ENCODE data around the gene RBM11.

RBM11 gene

DNA sequence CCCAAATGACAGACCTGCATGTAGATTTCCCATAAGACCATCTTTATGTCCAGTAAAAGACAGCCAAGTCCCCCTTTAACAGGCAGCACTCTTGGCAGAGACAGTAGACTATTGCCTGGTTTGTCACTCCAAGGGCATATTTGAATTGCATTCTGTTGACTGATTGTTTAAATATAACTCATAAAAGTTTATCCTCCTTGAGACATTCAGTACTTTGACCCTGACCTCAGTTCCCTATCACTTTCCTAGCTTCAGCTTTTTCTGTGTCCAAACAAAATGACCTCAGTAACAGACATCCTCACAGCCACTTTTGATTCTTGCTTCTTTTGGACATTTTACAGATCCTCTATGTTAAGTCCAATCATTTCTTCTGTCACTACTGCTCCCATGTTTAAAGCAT, 51.1 kb downstream of the RBM11 start:
- FAIRE-seq (no peak), DNase-seq (ENCODE audit: insufficient read length, low spot score) (no peak)
- TF ChIP-seq, protein P1, sequence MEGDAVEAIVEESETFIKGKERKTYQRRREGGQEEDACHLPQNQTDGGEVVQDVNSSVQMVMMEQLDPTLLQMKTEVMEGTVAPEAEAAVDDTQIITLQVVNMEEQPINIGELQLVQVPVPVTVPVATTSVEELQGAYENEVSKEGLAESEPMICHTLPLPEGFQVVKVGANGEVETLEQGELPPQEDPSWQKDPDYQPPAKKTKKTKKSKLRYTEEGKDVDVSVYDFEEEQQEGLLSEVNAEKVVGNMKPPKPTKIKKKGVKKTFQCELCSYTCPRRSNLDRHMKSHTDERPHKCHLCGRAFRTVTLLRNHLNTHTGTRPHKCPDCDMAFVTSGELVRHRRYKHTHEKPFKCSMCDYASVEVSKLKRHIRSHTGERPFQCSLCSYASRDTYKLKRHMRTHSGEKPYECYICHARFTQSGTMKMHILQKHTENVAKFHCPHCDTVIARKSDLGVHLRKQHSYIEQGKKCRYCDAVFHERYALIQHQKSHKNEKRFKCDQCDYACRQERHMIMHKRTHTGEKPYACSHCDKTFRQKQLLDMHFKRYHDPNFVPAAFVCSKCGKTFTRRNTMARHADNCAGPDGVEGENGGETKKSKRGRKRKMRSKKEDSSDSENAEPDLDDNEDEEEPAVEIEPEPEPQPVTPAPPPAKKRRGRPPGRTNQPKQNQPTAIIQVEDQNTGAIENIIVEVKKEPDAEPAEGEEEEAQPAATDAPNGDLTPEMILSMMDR (IDR thresholded peaks at IDR 0.05; ENCODE audit: insufficient read depth, missing control alignments), result no peak

DNA sequence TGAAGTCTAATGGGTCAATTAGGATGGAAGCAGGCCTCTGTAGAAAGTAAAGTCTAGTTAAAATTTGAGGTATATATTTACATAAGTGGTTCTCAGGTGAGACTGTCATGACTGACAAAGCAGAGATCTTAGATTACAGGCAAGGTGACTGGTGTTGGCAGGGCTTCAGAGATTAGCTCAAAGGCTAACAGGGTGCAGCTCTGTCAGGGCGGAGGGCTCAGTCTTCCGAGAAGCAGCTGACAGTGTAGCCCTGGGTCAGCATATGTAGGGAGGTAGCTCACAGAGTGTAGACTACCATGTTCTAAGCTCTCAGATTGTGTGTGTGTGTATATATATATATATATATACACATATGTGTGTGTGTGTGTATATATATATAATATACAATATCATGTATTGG, 54.7 kb downstream of the RBM11 start:
- TF ChIP-seq, protein P1 (IDR thresholded peaks at IDR 0.05; ENCODE audit: insufficient read depth, missing control alignments), result no peak
- no peak for FAIRE-seq
- no peak for DNase-seq (ENCODE audit: insufficient read length, low spot score)

DNA sequence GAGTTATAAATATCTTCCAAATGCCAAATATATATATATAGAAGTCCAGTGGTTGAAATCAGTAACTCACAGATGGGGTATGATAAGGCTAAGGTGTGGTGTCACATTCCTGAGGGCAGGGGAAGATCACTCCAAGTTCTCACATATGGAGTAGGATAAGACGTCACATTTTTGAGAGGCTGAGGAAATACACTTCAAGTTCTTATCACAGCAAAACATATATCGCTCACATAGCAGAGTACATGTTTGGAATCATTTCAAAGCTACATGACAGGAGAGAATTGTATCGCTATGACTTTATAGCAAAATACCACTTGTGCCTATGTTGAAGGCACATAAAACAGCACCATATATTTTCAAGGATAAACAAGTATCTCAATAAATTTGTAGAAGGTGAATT, 55.1 kb downstream of the RBM11 start:
- no peak for FAIRE-seq
- no peak for DNase-seq (ENCODE audit: insufficient read length, low spot score)
- TF ChIP-seq, protein P1 (IDR thresholded peaks at IDR 0.05; ENCODE audit: insufficient read depth, missing control alignments), result no peak

DNA sequence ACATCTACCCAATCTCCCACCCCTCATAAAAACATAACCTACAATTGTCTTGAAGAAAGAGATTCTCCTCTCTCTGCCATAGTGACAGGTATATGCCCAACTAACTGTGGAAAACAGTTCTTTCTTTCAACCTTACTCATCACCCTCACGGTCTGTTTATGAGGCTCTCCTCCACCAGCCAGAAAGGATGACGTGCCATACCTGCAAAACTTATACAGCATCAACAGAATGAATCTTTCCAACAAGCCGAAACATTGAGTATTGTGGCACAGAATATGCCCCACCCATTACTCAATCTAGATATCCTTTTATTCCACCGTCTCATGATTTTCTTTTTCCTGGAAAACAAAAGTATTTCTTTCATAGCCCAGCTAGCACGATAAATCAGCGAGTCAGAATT, 55.7 kb downstream of the RBM11 start:
- TF ChIP-seq, protein P1 (IDR thresholded peaks at IDR 0.05; ENCODE audit: insufficient read depth, missing control alignments), result no peak
- FAIRE-seq (no peak), DNase-seq (ENCODE audit: insufficient read length, low spot score) (no peak)

DNA sequence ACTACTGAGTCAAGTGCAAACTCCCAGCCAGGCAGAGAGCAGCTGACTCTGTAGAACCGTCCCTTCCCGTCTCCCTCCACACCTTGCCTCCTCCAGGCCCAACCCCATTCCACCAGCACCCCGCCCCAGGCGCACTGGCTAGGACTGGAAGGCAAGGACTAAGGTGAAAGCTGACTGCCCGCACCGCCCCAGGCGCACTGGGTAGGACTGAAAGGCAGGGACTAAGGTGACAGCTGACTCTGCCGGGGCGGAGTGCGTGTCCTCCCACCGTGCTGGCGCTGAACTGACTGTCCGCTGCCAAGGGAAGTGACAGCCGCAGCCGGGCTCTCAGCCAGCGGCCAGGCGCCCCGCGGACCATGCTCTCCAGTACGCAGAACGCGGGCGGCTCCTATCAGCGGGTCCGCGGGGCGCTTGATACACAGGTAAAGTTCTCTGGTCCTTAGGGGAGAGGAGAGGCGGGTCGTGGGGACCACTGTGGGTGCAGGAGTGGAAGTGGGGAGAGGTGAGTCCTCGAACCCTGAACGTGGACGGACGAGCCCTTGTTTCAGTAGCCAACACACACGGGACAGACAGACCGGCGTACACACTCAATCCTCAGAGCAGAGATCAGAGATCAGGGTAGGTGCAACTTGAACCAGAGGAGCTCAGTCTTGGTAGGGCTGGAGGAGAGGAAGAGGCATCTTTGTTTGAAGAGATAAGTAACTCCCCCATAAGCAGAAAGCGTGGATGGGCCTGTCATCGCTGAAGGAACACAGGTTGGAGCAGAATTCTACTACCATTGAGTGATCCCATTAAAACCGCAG, 58.0 kb downstream of the RBM11 start:
- TF ChIP-seq, protein P1 (IDR thresholded peaks at IDR 0.05; ENCODE audit: insufficient read depth, missing control alignments), result no peak
- DNase-seq (ENCODE audit: insufficient read length, low spot score), result no peak
- FAIRE-seq, result no peak

DNA sequence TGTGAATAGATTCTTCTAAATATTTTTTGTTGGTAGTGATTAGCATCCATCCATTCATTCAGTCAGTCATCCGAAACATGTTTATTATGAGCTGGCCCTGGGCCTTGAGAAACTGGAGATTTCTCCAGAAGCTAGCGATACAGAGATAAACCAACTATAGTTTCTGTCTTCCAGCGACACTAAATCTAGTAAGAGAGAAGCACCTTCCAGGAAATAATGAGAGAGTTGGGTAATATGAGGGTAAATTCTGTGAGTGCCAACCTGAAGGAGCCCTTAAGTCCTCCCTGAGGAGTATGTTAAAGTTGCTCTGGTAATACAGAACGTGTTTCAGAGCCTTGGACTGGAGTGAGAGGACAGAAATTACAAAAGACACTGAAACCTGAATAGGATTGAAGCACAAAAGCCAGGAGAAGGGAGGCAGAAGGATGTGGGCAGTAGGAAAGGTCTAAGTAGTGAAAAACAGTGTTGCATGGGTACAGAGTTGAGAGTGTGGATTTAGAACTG, 59.8 kb downstream of the RBM11 start:
- FAIRE-seq, result no peak
- DNase-seq (ENCODE audit: insufficient read length, low spot score), result no peak
- TF ChIP-seq, protein P1 (IDR thresholded peaks at IDR 0.05; ENCODE audit: insufficient read depth, missing control alignments), result no peak
